HG03108 (cell line): Measurements from ENCODE around the gene PTPN13.
A peak's percentile ranks its signal among the peaks of the same experiment; 100 is the strongest.

Experiments used
- ATAC-seq: cut with Tn5 transposase; IDR thresholded peaks from one replicate; pipeline ENCODE4 v1.9.1; 2021; ENCODE audit warnings: moderate library complexity; ENCODE audit not compliant: unreplicated experiment

PTPN13 gene

DNA sequence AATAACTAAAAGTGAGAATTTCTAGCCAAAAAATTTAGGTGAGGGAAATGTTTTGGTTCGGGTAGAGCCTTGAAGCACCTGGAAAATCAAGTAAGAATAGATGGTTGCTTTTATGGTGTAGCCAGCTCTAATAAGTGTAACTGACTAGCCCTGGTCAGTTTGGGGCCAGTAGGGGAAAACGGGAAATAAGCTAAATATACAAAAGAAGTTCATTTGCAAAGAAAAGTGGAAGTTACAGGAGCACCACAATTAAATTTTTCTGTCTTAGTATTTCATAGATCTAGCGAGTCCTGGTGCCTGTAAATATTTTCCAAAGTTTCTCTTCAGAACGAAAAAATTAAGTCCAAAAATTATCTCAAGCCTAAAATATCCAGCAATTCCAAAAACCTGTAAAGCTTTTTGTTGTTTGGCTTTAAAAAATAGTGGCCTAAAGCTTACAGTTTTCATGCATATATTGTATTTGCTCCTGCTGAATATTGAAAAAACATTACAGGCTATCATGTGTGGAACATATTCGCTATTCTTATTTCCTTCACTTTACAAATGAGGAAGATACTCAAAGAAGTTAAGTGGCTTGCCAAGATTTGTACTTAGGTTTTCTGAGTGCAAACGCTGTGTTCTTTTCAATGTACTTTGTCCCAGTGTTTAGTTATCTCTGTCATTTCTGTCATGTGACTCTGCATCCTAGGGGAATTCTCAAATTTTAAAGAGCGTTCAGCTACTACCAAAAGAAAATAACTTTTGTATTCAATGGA lies 7.3 kb upstream of the PTPN13 start:
- ATAC-seq, result no peak

DNA sequence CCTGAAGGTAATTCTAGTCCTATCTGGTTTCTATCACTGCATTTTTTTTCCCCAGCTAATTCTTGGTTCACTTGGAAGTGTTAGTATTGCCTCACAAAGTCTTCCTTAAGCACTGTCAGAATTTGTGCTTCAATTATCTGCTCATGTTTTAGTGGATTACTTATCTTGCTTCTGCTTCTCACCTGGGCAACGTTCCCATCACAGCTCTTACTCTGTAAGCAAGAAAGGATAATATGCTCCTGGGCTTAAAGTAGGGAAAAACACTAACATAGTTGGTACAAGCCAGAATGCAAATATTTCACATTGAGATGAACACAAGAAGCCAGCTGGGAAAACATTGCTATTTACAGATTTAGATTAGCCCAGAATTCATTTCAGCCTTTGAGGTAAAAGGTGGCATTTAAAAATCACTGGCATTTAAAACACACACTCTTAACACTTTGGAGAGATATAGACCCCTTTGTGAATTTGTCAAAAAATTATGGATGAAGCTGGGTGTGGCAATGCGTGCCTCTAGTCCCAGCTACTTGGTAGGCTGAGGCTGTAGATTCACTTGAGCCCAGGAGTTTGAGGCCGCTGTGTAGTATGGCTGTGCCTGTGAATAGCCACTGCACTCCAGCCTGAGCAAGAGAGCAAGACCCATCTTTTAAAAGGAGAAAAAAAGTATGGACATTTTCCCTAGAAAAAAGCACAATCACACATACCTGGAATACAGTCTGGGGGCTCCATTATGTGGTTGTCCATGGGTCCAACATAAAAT lies 6.6 kb upstream of the PTPN13 start:
- ATAC-seq, result no peak

DNA sequence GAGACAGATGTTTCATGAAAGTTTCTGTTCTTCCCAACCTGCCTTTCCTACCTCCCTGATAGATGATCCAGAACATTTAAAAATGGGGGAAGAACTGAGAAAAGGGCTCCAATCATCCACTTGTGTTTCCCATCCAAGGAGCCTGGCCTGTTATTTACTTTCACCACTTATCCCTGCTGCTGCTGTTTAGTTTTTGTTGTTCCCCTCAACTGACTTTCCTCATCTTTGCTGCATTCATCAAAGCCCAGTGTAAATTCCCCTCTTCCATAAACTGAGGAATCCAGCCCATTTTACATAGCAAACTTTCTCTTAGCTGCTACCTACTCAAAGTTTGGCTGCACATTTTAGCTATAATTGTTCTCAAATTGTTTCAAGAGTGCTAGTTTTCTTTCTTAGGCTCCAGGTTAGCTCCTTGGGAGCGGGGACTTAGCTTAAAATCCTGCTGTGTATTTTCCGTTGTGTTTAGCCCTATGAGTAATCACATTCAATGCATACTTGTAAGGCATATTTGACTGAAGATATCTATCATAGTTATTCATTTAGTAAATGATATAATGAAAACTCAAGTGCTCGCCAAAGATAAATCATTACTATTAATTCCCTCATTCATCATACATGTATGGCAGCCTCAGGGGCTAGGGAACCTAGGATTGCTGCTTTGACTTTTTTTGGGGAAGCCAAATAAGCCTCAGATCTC lies 1.4 kb upstream of the PTPN13 start:
- no peak for ATAC-seq

DNA sequence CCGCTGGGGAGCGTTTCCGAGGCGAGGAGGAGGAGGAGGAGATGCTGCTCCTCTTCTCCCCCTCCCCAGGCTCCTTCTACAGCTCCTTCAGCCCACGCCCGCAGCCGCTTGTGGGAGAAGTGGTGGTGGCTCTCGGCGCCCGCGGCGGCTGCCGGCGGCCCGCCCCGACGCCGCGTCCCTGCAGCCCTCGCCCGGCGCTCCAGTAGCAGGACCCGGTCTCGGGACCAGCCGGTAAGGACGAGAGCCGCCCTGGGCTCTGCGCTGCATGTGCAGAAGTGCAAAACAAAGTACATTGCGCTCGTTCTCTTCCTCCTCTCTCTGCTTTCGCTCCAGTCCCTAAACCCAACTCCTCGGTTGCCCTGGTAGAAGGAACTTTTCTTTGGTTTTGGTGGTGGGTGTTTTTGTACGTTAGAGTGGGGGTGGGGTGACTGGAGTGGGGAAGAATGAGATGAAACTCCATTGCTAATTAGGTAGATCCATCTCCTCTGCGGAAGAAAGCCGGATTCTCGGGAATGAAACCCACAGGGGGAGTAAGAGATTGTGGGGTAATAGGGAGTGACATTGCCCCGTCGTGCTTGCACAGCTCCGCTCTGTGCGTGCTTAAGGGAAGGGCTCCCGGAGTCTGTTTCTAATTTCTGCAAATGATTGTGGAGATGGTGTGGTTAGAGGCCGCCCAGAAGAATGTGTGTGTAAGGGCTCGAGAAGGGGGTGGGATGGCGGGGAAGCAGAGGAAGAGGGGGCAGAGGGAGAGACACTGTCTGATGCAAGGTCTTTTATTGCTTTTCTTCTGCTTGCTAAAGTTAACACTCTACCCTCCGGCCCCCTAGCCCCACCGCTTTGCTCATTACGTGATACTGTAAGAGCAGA lies 677 bp downstream of the PTPN13 start:
- peak; percentile 7 for ATAC-seq

DNA sequence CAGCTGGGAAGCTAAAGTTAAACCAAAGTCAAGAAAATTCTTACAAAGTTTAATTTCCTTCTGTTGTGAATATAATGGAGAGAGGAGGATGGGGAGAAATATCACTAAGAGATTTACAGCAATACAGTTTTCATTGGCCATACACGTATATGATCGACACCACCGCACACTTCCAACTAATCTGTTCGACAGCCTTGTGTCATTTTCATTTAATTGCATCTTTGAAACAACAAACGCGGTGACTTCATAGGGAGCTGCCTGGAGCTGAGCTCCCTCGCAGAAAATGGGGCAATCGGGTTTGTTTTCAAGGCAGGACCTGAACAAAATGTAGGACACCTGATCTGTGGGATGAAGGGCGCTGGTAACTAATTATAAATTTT lies 1.3 kb downstream of the PTPN13 start:
- ATAC-seq, result no peak

DNA sequence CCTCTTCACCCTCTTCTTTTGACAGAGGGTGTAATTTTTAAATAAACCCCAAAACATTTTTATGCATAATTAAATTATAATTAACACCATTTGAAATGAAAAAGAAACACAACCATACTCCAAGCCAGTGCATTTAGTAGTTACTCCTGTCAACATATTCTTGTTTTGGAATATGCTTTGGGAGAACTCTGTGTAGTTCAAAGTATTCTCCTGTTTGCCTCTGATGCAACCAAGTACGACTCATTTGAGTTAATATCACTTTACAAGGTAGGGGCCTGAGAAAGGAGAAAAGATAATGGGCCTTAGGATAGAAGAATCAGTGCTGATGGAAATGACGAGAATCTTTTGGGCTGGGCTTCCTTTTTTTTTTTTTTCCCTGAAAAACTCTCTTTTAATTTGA lies 2.7 kb downstream of the PTPN13 start:
- no peak for ATAC-seq

DNA sequence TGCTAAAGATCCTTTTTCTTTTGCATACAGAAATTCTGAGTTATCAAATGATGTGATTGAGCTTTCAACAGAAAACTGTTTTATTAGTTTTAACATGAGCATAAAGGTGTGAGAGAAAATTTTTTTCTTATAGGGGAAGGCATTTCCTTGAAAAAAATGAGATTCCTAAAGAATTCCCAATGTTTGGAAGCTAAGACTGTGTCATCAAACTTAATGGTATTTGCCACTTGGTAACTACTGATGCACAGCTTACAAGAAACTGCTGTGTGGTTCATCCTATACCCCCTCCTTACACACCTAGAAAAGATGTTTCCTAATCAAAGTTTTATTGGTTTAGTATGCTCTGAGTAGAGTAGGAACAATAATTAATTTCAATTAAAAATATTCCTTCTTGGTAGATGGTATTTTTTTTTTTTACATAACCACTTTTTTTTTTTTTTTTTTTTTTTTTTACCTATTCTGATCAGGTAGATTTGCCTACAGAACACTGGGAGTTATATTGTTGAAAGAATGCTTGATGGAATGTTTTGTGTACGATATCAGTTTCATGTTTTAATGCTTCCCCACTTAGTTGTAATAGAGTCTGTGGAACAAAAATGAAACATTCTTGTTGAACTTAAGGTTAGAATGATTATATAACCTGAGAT lies 6.0 kb downstream of the PTPN13 start:
- no peak for ATAC-seq

DNA sequence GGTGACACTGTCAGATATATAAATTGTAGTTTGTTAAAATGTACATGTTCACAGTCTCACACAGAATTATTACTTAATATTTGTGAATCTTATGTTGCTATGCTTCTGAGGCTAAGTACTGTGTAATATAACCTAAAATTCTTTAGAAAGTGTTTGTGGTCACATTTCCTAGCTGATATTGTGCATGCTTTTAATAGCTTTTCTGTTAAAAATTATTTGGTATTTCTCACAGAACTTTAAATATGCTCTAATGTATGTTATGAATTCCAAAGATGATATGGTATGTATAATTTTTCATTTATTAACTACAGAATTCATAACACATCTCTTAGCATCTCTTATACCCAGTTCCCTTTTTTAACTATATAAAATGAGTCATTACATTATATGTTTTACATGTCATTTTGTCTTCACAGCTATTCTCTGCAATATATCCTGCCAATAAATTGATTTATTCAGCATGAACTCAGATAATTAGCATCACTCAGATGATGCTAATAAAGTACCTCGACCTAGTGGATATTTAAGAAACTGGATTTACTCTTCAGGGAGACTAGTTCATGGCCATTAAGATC lies 9.3 kb downstream of the PTPN13 start:
- no peak for ATAC-seq

DNA sequence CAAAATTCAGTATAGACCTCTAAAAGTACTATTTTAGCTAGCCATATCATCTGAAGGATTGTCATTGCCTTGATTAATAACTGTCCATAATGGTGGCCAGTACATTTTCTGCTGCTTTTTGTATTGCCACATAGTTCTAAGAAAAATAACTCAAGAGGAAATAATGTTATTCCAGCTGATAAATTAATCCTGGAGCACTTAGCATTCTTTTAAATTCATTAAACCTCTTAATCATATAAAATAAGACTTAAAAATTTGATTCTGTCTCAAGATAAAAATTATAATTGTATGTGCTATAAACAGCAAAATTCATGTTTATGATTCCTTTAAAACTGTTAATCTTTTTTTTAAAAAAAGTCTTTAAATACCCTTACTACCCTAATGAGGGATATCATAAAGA lies 12.7 kb downstream of the PTPN13 start:
- no peak for ATAC-seq

DNA sequence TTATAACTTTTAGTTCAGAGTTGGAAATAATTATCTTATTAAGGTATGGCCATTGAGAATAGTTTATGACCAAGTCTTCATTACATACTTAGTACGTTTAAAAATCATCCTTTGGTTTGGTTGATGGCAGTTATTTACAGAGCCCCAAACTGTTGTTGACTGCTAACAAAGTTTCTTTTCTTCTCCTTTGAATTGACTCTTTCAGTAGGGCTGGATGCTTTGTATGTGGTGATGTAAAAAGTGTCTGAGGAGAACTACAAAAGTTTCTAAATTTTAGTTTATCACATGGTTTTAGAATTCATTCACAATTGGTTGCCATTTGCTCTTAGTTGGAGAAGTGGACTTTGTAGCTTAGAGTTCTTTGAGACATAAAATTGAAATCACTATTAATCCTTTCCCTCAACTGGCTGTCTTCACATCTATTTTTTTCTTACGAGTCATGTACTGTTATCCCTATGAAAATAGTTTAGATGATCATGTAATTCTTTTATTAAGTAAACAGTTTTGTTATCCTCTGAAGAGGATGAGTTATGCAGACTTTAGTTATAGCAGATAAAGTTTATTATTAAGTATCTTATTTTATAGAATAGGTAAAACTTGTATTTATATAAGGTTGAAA lies 14.8 kb downstream of the PTPN13 start:
- no peak for ATAC-seq

DNA sequence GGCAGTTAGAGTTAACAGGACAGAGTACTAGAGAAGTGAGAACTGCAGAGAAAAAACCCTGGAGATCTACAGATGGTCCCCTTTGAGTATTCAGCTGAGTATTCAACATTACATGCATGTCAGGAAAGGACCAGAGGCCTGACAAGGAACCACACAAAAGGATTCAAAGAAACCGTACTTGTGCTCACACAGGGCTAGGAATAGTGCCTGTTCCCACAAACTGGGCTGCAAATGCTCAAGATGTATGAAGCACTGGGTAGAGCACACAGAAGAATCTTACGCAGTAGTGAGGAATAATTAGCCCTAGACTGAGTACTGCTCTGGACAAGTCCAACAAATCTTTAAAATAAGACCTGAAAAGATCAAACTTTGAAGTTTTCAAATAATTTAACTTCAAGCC lies 17.6 kb downstream of the PTPN13 start:
- no peak for ATAC-seq

DNA sequence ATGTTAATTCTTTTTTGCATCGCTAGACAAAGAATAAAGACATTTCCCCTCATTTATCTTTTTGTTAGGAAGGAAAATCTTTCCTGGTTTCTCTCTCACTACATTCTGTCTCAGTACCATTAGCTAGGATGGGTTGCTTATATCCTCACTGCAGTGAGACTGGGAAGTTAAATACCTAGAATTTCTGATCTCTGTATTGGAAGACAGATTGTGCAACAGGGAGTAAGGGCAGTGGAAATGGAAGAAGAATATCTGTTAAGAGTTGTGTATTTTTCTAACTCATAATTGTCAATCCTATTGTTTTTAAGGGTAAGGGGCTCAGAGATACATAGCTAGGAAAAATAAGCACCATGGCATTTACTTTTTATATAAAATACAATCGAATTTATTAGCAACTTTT lies 19.6 kb downstream of the PTPN13 start:
- ATAC-seq, result no peak

DNA sequence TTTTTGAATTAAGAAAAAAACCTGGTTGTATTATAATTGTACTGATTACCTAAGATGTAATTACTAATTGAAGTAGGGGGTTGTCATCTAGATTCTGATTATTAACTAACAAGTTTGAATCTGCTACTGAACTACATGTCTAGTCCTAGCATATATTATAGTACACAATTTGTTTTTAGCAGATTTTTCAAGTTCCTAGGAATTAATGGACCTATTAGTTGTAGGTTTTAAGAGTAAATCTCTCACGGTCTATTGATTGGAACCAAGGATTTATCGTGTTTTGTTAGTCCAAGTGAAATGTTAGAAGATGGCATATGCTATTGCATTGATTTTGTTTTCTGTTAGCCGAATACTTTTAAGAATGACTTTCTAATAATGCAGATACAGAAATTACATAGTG lies 20.8 kb downstream of the PTPN13 start:
- ATAC-seq, result no peak

DNA sequence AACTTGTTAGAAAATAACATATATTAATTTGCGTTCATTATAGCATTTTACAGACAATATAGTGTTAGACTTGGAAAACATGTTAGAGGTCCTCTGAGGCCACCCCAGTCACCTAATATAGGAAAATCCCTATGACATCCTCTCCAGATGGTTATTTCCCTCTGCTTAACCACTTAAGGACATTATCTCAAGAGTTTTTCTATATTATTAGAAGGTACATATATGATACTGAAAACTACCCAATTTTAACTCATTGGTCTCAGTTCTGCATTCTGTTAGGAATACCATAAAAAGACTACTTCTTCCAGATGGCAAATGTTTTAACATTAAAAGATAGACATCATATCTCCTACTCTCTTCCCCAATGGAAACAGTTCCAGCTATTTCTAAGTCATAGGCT lies 21.4 kb downstream of the PTPN13 start:
- no peak for ATAC-seq

DNA sequence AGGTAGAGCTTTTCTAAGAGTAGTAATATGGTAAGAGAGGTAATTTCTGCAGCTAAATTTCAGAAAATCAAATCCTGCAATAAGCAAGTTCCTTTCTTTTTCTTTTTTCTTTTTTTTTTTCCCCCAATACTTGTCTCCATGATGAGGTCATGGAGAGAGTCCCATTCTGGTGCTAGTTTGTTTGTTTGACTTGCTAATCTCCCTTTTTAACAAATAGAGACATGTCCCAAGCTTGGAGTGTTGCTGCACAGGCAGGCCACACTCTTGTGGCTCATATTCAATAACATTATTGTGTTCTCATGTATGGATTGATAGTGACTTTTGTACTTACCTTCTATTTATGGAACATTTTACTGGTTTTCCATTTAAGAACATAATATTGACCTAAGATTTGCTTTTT lies 25.5 kb downstream of the PTPN13 start:
- no peak for ATAC-seq

DNA sequence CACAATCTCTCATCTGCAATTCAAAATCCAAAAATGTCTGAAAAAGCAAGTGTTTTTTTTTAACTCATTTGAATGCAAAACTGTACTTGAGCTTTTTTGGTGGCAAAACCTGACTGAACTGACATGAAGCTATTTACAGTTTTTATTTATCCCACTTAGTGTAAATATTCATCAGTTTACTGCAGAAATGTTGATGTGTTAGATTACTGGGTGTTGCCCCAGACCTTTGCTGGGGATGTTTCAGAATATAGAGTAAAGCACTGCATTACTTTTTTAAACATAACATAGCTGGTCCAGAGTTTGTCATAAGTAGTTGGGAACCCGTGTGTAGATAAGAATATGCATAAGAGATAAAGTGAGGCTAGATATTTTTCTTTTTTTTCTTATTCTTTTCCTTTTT lies 27.3 kb downstream of the PTPN13 start:
- ATAC-seq, result no peak

DNA sequence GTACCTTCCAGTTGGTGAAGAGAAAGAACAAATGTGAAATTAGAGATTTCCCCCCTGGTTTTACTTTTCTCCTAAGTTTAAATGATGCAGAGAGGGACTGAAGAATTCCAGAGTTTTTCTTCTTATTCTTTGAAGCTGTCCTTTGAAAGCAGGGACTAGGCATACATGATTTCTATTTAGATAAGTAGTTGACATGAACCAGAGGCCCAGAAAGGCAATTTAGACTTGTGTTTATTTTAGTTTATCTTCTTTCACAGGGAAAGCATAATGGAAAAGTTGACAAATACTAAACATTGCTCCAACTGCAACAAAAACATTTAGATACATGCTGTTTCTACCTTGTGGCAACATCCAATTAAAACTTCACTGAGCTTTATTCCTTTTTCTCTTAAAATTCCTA lies 32.0 kb downstream of the PTPN13 start:
- no peak for ATAC-seq

DNA sequence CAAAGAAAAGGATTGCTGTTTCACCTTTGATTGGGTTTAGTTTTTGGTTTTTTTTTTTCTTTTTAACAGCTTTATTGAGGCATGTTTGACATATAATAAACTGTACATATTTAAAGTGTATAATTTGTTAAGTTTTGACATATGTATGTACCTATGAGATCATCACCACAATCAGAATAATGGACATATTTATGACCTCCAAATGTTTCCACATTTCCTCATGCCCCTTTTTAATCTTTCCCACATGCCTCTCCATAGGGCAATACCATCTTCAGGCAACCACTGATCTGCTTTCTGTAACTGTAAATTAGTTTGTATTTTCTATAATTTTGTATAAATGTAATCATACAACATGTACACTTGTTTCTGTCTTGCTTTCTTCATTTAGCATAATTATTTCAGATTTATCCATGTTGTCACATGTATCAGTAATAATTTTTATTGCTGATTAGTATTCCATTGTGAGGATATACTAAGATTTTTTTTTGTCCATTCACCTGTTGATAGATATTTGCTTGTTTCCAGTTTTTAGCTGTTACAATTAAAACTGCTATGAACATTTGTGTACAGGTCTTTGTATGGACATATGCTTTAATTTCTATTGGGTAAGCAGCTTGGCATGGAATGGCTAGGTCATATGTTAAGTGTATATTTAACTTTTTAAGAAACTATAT lies 33.5 kb downstream of the PTPN13 start:
- ATAC-seq, result no peak

DNA sequence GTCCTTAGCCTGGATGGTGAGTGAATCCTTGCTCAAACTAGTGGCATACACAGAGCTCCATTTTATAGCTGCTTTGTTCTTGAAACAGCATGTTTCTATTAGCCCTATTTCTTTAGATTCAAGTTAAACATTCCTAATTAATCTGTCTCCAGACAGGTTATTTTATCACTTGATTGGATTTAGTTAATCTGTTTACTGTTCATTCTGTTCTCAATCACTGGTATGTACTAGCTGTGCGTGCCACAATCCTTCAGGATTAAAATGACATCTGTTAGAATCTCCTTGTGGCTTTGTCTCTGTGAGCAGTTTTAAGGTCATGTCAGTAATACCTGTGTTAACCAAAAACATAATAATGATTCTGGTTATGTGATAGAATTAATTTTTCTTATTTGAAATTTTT lies 36.5 kb downstream of the PTPN13 start:
- no peak for ATAC-seq
